Activated CD4-positive, alpha-beta T cell treated with anti-CD3 and anti-CD28 coated beads for 1 hour (primary cell): Measurements from ENCODE around the gene COBL.

ENCODE experiments used
- DNase-seq: peaks from one replicate; pipeline ENCODE4 v3.0.0-alpha.2; 2020

COBL gene

GRCh38 chr7:51316666-51317581, at the start of gene COBL:
TSS of gene COBL (minus strand) at chr7:51316809. CDS start at chr7:51316633, 176 bp downstream.
- DNase-seq, result no peak

GRCh38 chr7:51366172-51366728, 49.6 kb upstream of the COBL start:
- DNase-seq, result no peak

- no peak for DNase-seq
Measured at GRCh38 chr7:51357821-51358220, 41.2 kb upstream of the COBL start.

GRCh38 chr7:51356849-51357516, 40.4 kb upstream of the COBL start:
- no peak for DNase-seq

GRCh38 chr7:51354897-51355296, 38.3 kb upstream of the COBL start:
- no peak for DNase-seq

- DNase-seq, result no peak
Measured at GRCh38 chr7:51354434-51354833, 37.8 kb upstream of the COBL start.

- DNase-seq, result no peak
Measured at GRCh38 chr7:51352174-51353100, 35.8 kb upstream of the COBL start.

- no peak for DNase-seq
Measured at GRCh38 chr7:51351661-51352060, 35.1 kb upstream of the COBL start.

- no peak for DNase-seq
Measured at GRCh38 chr7:51350546-51350896, 33.9 kb upstream of the COBL start.

- no peak for DNase-seq
Measured at GRCh38 chr7:51349820-51350545, 33.4 kb upstream of the COBL start.

- no peak for DNase-seq
Measured at GRCh38 chr7:51346126-51346525, 29.5 kb upstream of the COBL start.

GRCh38 chr7:51344406-51345138, 28.0 kb upstream of the COBL start:
- no peak for DNase-seq

GRCh38 chr7:51340936-51341335, 24.3 kb upstream of the COBL start:
- DNase-seq, result no peak

GRCh38 chr7:51340029-51340838, 23.6 kb upstream of the COBL start:
- DNase-seq, result no peak

GRCh38 chr7:51335057-51335456, 18.4 kb upstream of the COBL start:
- no peak for DNase-seq

- no peak for DNase-seq
Measured at GRCh38 chr7:51329696-51330263, 13.2 kb upstream of the COBL start.

- DNase-seq, result no peak
Measured at GRCh38 chr7:51328351-51328801, 11.8 kb upstream of the COBL start.

- DNase-seq, result no peak
Measured at GRCh38 chr7:51327287-51327717, 10.7 kb upstream of the COBL start.

GRCh38 chr7:51326656-51327286, 10.2 kb upstream of the COBL start:
- no peak for DNase-seq

GRCh38 chr7:51325908-51326307, 9.3 kb upstream of the COBL start:
- no peak for DNase-seq
